A549 (cell line): ENCODE results near the gene KCNJ11. TPM values are rescaled to one million over a fixed set of nuclear protein-coding genes. Genes with fewer than 3 reads are reported as not detected.

Source experiments
- ATAC-seq, 2 experiments: fragments of 200-7000 bp in 1 of 2; fragments of >200 bp in 1 of 2; cut with Nextera tagmentation in 1 of 2; cut with Tn5 transposase in 1 of 2; 3 replicates each; pipeline versions ENCODE4 v1.8.0 to v1.9.1; 2018 to 2020; ENCODE audit warnings: mild to moderate bottlenecking in 1 of 2, moderate library complexity in 1 of 2
- CTCF ChIA-PET: fragments of 300-600 bp; sonication (Branson Sonifier 250); formaldehyde crosslinking; extraction: SDS; loops from one replicate; lab custom pipeline; 2021; ENCODE audit warnings: antibody characterized with exemption, inconsistent platforms; lab: Yijun Ruan, JAX
- POLR2A ChIA-PET: fragments of 350-600 bp; formaldehyde crosslinking; extraction: SDS; loops from one replicate; lab custom pipeline; 2021; ENCODE audit warnings: antibody characterized with exemption, inconsistent platforms; lab: Yijun Ruan, JAX
- DNase-seq, 2 experiments: peaks; one replicate each; pipeline versions ENCODE4 v3.0.0 to v3.0.0-alpha.2; 2011 to 2016; ENCODE audit warnings: low read depth in 1 of 2, low spot score in 1 of 2
- FAIRE-seq: peaks from 2 replicates; lab custom pipeline; 2011; peaks lifted over from hg19 to GRCh38; lab: Jason Lieb, UNC
- H3K27ac ChIP-seq, 2 experiments: fragments of >200 bp; sonication (Bioruptor Twin); formaldehyde crosslinking; 3 replicates each; pipeline ENCODE4 v1.5.1; 2016 to 2017
- H3K4me1 ChIP-seq: fragments of >200 bp; sonication (Bioruptor Twin); formaldehyde crosslinking; 3 replicates; pipeline ENCODE4 v1.6.1; 2016
- H3K4me2 ChIP-seq: fragments of >200 bp; sonication (Bioruptor Twin); formaldehyde crosslinking; 3 replicates; pipeline ENCODE4 v1.6.1; 2016
- H3K4me3 ChIP-seq: fragments of >200 bp; sonication (Bioruptor Twin); formaldehyde crosslinking; 3 replicates; pipeline ENCODE4 v1.5.1; 2016
- H3K9me3 ChIP-seq: fragments of >200 bp; sonication (Bioruptor Twin); formaldehyde crosslinking; 3 replicates; pipeline ENCODE4 v1.6.1; 2016
- EHMT2 ChIP-seq: fragments of 200-600 bp; sonication (generic); IDR thresholded peaks from 2 replicates; pipeline ENCODE4 v1.6.1; 2016; ENCODE audit warnings: antibody characterized with exemption, low read depth, mild to moderate bottlenecking, moderate library complexity
- ESRRA ChIP-seq: fragments of 150-350 bp; IDR thresholded peaks from 2 replicates; pipeline ENCODE4 v1.6.1; 2014; ENCODE audit warnings: mild to moderate bottlenecking, low read length, borderline replicate concordance
- HEYL ChIP-seq: fragments of 250-450 bp; sonication (Bioruptor Pico); IDR thresholded peaks from 2 replicates; pipeline ENCODE4 v1.8.0; 2021; ENCODE audit warnings: mild to moderate bottlenecking, moderate library complexity
- HMGXB4 ChIP-seq: fragments of 250-450 bp; sonication (Bioruptor Pico); IDR thresholded peaks from 2 replicates; pipeline ENCODE4 v1.5.0; 2021; ENCODE audit warnings: mild to moderate bottlenecking, moderate library complexity, borderline replicate concordance
- HOXA7 ChIP-seq: fragments of 250-450 bp; sonication (Bioruptor Pico); IDR thresholded peaks from 2 replicates; pipeline ENCODE4 v1.5.0; 2020; ENCODE audit warnings: mild to moderate bottlenecking, moderate library complexity
- HOXB5 ChIP-seq: fragments of 250-450 bp; sonication (Bioruptor Pico); IDR thresholded peaks from 2 replicates; pipeline ENCODE4 v1.5.0; 2020; ENCODE audit warnings: mild to moderate bottlenecking, moderate library complexity
- KDM1A ChIP-seq: fragments of 200-600 bp; sonication (generic); IDR thresholded peaks from 2 replicates; pipeline ENCODE4 v1.6.1; 2016; ENCODE audit warnings: low read depth, mild to moderate bottlenecking
- MAFK ChIP-seq: fragments of 450-650 bp; IDR thresholded peaks from 2 replicates; pipeline ENCODE4 v1.6.1; 2014; ENCODE audit not compliant: partially characterized antibody
- RAD21 ChIP-seq, 2 experiments: fragments of >200 bp in 1 of 2; sonication (Bioruptor Twin) in 1 of 2; formaldehyde crosslinking in 1 of 2; IDR thresholded peaks in 1 of 2; conservative IDR thresholded peaks in 1 of 2; 2 replicates in 1 of 2; 3 replicates in 1 of 2; pipeline ENCODE4 v1.6.1; 2012 to 2018; ENCODE audit warnings: inconsistent platforms in 1 of 2
- USF2 ChIP-seq: fragments of 450-650 bp; IDR thresholded peaks from 2 replicates; pipeline ENCODE4 v1.6.1; 2014; ENCODE audit warnings: antibody characterized with exemption
- ZC3H11A ChIP-seq: fragments of 450-650 bp; IDR thresholded peaks from 2 replicates; pipeline ENCODE4 v1.6.1; 2014; ENCODE audit warnings: antibody characterized with exemption, mild to moderate bottlenecking
- ZFP36 ChIP-seq: fragments of 450-650 bp; IDR thresholded peaks from 2 replicates; pipeline ENCODE4 v1.6.1; 2014; ENCODE audit warnings: borderline replicate concordance; ENCODE audit not compliant: partially characterized antibody
- ZNF302 ChIP-seq: fragments of 250-450 bp; sonication (Bioruptor Pico); IDR thresholded peaks from 2 replicates; pipeline ENCODE4 v1.9.0; 2021; ENCODE audit warnings: inconsistent platforms, mild to moderate bottlenecking, moderate library complexity
- ZSCAN20 ChIP-seq: fragments of 250-450 bp; sonication (Bioruptor Pico); IDR thresholded peaks from 2 replicates; pipeline ENCODE4 v1.8.0; 2022; ENCODE audit warnings: mild to moderate bottlenecking, moderate library complexity
- WGBS: methylation state at CpG from one replicate; pipeline ENCODE4 v1.1.6; 2017; ENCODE audit errors: missing lambda C conversion rate; 5-methylcytosine and 5-hydroxymethylcytosine counted together
- polyA plus RNA-seq, 4 experiments: library from polyadenylated mRNA; depleted of rRNA in 3 of 4; stranded (reverse); fragments of >200 nt; fragmentation: RNase III in 1 of 4; extraction: RNeasy Plus Mini Kit Qiagen cat#74134 plus additional on column Dnase treatment in 1 of 4; gene quantifications; 2 replicates in 3 of 4; 3 replicates in 1 of 4; pipeline ENCODE4 v1.2.3, GENCODE V29; 2011 to 2017
- TF ChIP-seq, protein P1 (sequence below): fragments of >200 bp; sonication (Bioruptor Twin); formaldehyde crosslinking; IDR thresholded peaks from 2 replicates; pipeline ENCODE4 v1.6.1; 2016
- TF ChIP-seq, protein P2 (sequence below): fragments of >200 bp; sonication (Bioruptor Twin); formaldehyde crosslinking; IDR thresholded peaks from 3 replicates; pipeline ENCODE4 v1.5.1; 2016

The KCNJ11 gene
- polyA plus RNA-seq, 2 of the 4 experiments (the other 2 are of a cell fraction) = 0.18 to 0.53 TPM

GRCh38 chr11:17407575-17407974 is 19.1 kb upstream of the KCNJ11 start:
- DNase-seq (no peak), ATAC-seq (peak in 1 of 2 experiments; percentile 57; a peak in 3 of 6 replicates)
- 73% methylated on average over 2 of the region's 2 CpGs for WGBS
- Histone ChIP-seq H3K4me1 (peaks cover 13% of the 10 kb centered on the region), H3K4me2 (no peak overlapping the region), H3K27ac (peak overlapping the region in 1 of 2 experiments; percentile 29; a peak in 1 of 6 replicates), H3K9me3 (no peaks in the 10 kb centered on the region)
- POLR2A ChIA-PET = no interaction called here
- CTCF ChIA-PET = interaction anchor here (1.0 to 1.7 kb wide), 5 partner anchors 13 to 178 kb away, joined by 3 to 7 read pairs (median 5); no protein-coding TSS in a partner anchor
- no peak for TF ChIP-seq HOXB5
- TF ChIP-seq USF2 = peak; percentile 83
- TF ChIP-seq, all 56 proteins: peak for 1
- FAIRE-seq = no peak
- no peak overlapping the region for H3K4me3 ChIP-seq

GRCh38 chr11:17406818-17407149 is 18.3 kb upstream of the KCNJ11 start:
- no peak for DNase-seq
- Histone ChIP-seq H3K4me3 (no peak overlapping the region), H3K4me2 (no peak overlapping the region), H3K4me1 (peaks cover 13% of the 10 kb centered on the region), H3K27ac (peak overlapping the region in 1 of 2 experiments; percentile 71; a peak in 1 of 6 replicates), H3K9me3 (no peaks in the 10 kb centered on the region)
- CTCF ChIA-PET = interaction anchor here (0.8 to 5.0 kb wide), 4 partner anchors 12 to 121 kb away, joined by 3 to 36 read pairs (median 6); no protein-coding TSS in a partner anchor
- POLR2A ChIA-PET = no interaction called here
- FAIRE-seq = no peak
- WGBS = 98% methylated on average over 12 of the region's 13 CpGs
- no peak for ATAC-seq
- no peak for TF ChIP-seq RAD21 (conservative IDR thresholded peaks at IDR 0.05 in 1 of 2, IDR thresholded peaks at IDR 0.05 in 1 of 2)
- no peak for TF ChIP-seq HMGXB4
- TF ChIP-seq EHMT2 = no peak

- TF ChIP-seq, protein P1, sequence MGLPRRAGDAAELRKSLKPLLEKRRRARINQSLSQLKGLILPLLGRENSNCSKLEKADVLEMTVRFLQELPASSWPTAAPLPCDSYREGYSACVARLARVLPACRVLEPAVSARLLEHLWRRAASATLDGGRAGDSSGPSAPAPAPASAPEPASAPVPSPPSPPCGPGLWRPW = no peak
- TF ChIP-seq KDM1A = peak; percentile 55; the same call in 1 of the 2 replicates
- no peak for TF ChIP-seq HEYL (CRISPR knock-in tag)
- no peak for TF ChIP-seq ZSCAN20 (CRISPR knock-in tag)
- no peak for FAIRE-seq
- ATAC-seq = no peak
- Histone ChIP-seq H3K27ac (peak overlapping the region; percentile 71 to 85), H3K4me2 (peak overlapping the region; percentile 64), H3K4me1 (peaks cover 13% of the 10 kb centered on the region), H3K9me3 (no peaks in the 10 kb centered on the region), H3K4me3 (no peak overlapping the region; the same call in 2 of the 3 replicates)
- ChIA-PET POLR2A (no interaction called here), CTCF (interaction anchor here (0.8 to 5.0 kb wide), 10 partner anchors 7 to 122 kb away, joined by 3 to 36 read pairs (median 4); no protein-coding TSS in a partner anchor)
- WGBS = 78% methylated on average over 5 of the region's 8 CpGs
- no peak for DNase-seq
Observed at GRCh38 chr11:17406082-17406817, 17.8 kb upstream of the KCNJ11 start.

GRCh38 chr11:17405232-17406005 is 17.0 kb upstream of the KCNJ11 start:
- peaks cover 13% of the 10 kb centered on the region for H3K4me1 ChIP-seq
- ChIA-PET CTCF (interaction anchor here (0.8 to 5.0 kb wide), 10 partner anchors 8 to 100 kb away, joined by 3 to 36 read pairs (median 4); no protein-coding TSS in a partner anchor), POLR2A (no interaction called here)
- no peak for FAIRE-seq
- H3K9me3 ChIP-seq = no peaks in the 10 kb centered on the region
- peak; percentile 47 to 64 for DNase-seq
- H3K4me3 ChIP-seq = no peak overlapping the region; the same call in 2 of the 3 replicates
- 42% methylated on average over 15 of the region's 15 CpGs for WGBS
- H3K27ac ChIP-seq = peak overlapping the region; percentile 71 to 85
- ATAC-seq = peak; percentile 79 to 86
- peak overlapping the region; percentile 64 for H3K4me2 ChIP-seq
- TF ChIP-seq USF2 = no peak
- TF ChIP-seq HOXA7 (CRISPR knock-in tag) = no peak
- TF ChIP-seq ZNF302 (CRISPR knock-in tag) = no peak
- peak; percentile 82 for TF ChIP-seq MAFK
- no peak for TF ChIP-seq ZFP36
- no peak for TF ChIP-seq HMGXB4
- TF ChIP-seq, protein P2, sequence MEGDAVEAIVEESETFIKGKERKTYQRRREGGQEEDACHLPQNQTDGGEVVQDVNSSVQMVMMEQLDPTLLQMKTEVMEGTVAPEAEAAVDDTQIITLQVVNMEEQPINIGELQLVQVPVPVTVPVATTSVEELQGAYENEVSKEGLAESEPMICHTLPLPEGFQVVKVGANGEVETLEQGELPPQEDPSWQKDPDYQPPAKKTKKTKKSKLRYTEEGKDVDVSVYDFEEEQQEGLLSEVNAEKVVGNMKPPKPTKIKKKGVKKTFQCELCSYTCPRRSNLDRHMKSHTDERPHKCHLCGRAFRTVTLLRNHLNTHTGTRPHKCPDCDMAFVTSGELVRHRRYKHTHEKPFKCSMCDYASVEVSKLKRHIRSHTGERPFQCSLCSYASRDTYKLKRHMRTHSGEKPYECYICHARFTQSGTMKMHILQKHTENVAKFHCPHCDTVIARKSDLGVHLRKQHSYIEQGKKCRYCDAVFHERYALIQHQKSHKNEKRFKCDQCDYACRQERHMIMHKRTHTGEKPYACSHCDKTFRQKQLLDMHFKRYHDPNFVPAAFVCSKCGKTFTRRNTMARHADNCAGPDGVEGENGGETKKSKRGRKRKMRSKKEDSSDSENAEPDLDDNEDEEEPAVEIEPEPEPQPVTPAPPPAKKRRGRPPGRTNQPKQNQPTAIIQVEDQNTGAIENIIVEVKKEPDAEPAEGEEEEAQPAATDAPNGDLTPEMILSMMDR = peak; percentile 26; the same call in 1 of the 3 replicates
- no peak for TF ChIP-seq ZC3H11A
- no peak for TF ChIP-seq ESRRA
